HG02885 (cell line): ENCODE measurements around the gene EIF6.
"Not testable (repeated sequence)": the region's sequence is repeated elsewhere in the genome, so short reads cannot be mapped to it uniquely, and the experiment has no call there.

Experiments
- ATAC-seq: cut with Tn5 transposase; IDR thresholded peaks from one replicate; pipeline ENCODE4 v1.9.1; 2021; ENCODE audit warnings: mild to moderate bottlenecking; ENCODE audit not compliant: unreplicated experiment, poor library complexity

Gene EIF6

GRCh38 chr20:35284267-35284991 is at the start of gene EIF6:
EIF6 (minus strand) TSS chr20:35284772; CDS start chr20:35284487, 285 bp downstream.
- peak; percentile 88 for ATAC-seq

GRCh38 chr20:35333606-35334005 is 49.0 kb upstream of the EIF6 start:
- ATAC-seq: no peak

GRCh38 chr20:35332540-35333200 is 48.1 kb upstream of the EIF6 start:
- no peak for ATAC-seq

GRCh38 chr20:35329435-35330139 is 45.0 kb upstream of the EIF6 start:
- no peak for ATAC-seq

- no peak for ATAC-seq
Observed at GRCh38 chr20:35328689-35329088, 44.1 kb upstream of the EIF6 start.

GRCh38 chr20:35328095-35328685 is 43.6 kb upstream of the EIF6 start:
- no peak for ATAC-seq

- no peak for ATAC-seq
Observed at GRCh38 chr20:35327074-35327976, 42.8 kb upstream of the EIF6 start.

- ATAC-seq: no peak
Observed at GRCh38 chr20:35326740-35327073, 42.1 kb upstream of the EIF6 start.

GRCh38 chr20:35326021-35326739 is 41.6 kb upstream of the EIF6 start:
- ATAC-seq: no peak

GRCh38 chr20:35325401-35325800 is 40.8 kb upstream of the EIF6 start:
- no peak for ATAC-seq

GRCh38 chr20:35320396-35321126 is 36.0 kb upstream of the EIF6 start:
- ATAC-seq: no peak

- ATAC-seq: no peak
Observed at GRCh38 chr20:35319871-35320197, 35.3 kb upstream of the EIF6 start.

- no peak for ATAC-seq
Observed at GRCh38 chr20:35319192-35319870, 34.8 kb upstream of the EIF6 start.

GRCh38 chr20:35318502-35319157 is 34.1 kb upstream of the EIF6 start:
- no peak for ATAC-seq

- ATAC-seq: no peak
Observed at GRCh38 chr20:35317416-35318210, 33.0 kb upstream of the EIF6 start.

- ATAC-seq: no peak
Observed at GRCh38 chr20:35316086-35316485, 31.5 kb upstream of the EIF6 start.

GRCh38 chr20:35315632-35316020 is 31.1 kb upstream of the EIF6 start:
- ATAC-seq: not testable (repeated sequence)
